ENCODE results near the gene PRR5.

GRCh38 chr22:44686873-44687600 is 15.0 kb upstream of the PRR5 start:
- no peak for TF ChIP-seq CTCF (IDR thresholded peaks at IDR 0.05; ENCODE audit: low read depth, low read length, missing input control)
- TF ChIP-seq REST (IDR thresholded peaks at IDR 0.05) = no peak
- TF ChIP-seq FOXA1 (IDR thresholded peaks at IDR 0.05) = no peak
- TF ChIP-seq TAF1 (conservative IDR thresholded peaks at IDR 0.05) = no peak
- TF ChIP-seq ZBTB33 (IDR thresholded peaks at IDR 0.05) = no peak
